NCI-H2081 (cell line): ENCODE data around the gene DLG4.
"Not testable (repeated sequence)": the region's sequence is repeated elsewhere in the genome, so short reads cannot be mapped to it uniquely, and the experiment has no call there.

Experiments
- DNase-seq, 2 experiments: peaks; one replicate each; lab custom pipeline; 2025; lab: John Stamatoyannopoulos, UW

Gene DLG4

DNA sequence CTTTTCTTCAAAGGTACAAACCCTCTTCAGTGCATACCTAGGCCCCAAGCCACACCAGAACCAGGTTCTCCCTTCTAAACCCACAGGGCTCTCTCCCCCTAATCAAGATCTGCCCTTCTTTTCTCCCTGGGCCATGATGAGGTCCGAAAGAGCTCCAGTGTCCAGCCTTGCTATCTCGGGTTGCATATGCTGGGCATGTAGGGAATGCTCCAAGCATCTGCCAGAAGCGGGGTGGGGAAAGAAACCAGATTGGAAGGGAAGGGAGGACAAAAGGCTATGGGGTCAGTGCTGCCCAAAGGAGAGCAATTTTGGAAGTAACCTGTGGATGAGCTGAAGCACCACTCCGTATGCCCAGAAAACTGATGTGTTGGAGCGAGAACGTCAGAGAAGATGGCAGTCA is 29.6 kb upstream of the DLG4 start:
- no peak for DNase-seq

DNA sequence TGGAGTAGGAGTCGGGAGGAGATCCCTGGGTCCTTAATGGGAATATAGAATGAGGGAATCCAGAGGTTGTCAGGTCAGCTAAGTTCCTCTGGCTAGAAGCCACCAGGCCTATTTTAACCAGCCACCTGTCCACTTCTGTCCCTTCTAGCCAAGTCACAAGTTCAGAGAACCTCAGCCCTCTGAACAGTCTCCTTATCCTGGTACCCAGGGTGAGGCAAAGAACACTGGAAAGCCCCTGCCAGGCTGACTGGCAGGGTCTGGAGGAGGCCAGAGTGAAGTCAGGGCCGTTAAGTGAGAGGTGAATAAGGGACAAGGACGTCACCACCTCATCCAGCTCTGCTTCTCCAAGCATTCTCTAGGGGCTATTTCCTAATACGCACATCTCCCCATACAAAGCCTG is 29.2 kb upstream of the DLG4 start:
- no peak for DNase-seq

DNA sequence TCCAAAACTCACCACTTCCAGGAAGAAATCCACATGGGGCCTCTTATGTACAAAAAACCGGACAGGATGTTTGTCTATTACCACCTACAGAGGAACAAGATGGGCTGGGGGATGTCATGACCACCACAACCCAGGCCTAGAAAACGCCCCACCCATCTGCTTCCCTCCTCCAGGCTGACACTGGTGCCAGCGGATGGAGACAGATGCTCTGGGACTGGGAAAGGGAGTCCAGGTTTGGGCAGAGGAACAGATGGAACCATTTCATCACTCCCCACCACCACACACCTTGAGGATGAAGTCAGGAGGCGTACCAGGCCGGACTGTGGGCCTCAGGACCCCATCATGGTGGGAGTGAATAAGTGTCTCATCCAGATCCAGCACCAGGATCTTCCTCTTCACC is 27.1 kb upstream of the DLG4 start:
- no peak for DNase-seq

- not testable (repeated sequence) for DNase-seq
Measured at GRCh38 chr17:7243838-7244237, 24.2 kb upstream of the DLG4 start.

DNA sequence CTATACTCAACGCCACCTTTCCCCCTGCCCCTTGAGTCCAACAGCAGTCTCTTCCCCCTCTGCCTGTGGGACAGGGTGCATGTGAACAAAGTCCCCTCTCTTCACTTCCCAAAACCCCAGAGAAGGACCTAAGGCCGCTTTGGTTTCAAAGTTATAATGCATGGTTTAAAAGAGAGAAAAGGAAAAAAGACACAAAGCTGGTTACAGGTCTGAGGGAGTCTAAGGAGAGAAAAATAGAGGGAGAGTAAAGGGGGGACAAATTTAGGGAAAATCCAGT is 23.8 kb upstream of the DLG4 start:
- DNase-seq = no peak

- peak; percentile 87 to 93 for DNase-seq
Measured at GRCh38 chr17:7242717-7243452, 23.2 kb upstream of the DLG4 start.

- DNase-seq = peak; percentile 68 to 83
Measured at GRCh38 chr17:7241783-7242716, 22.4 kb upstream of the DLG4 start, which contains the start of gene GABARAP. Gene GABARAP, minus strand, starts transcription at chr17:7242449. Its CDS starts 119 bp downstream, at chr17:7242330.

- peak in 1 of 2 experiments; percentile 33 for DNase-seq
Measured at GRCh38 chr17:7241090-7241733, 21.6 kb upstream of the DLG4 start.

DNA sequence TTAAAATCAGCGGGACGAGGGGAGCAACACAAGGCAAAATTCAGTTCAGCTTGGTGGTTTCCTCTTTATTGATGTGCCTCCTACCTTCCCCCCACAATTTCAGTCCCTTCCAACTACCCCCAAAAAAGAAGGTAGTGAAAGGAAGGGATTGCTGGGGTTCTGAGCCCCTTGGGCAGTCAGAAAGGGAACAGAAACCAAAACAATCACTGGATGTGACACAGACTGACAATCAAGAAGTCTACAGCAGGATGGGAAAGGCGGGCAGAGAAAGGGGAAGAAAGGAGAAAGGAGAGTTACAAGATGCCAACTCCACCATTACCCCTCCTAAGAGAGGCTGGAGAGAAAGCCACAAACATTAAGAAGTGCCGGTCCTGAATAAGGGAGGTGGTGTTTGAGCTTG is 20.7 kb upstream of the DLG4 start:
- DNase-seq = peak in 1 of 2 experiments; percentile 7

- DNase-seq = peak; percentile 94 to 97
Measured at GRCh38 chr17:7239091-7240027, 19.7 kb upstream of the DLG4 start, which contains the start of gene PHF23. Gene PHF23, minus strand, starts transcription at chr17:7239457. Its CDS starts 178 bp downstream, at chr17:7239279.

- no peak for DNase-seq
Measured at GRCh38 chr17:7238420-7239090, 18.9 kb upstream of the DLG4 start.

GRCh38 chr17:7237761-7238419 is 18.3 kb upstream of the DLG4 start:
- peak; percentile 34 to 65 for DNase-seq

GRCh38 chr17:7237266-7237760 is 17.7 kb upstream of the DLG4 start:
- DNase-seq = no peak

GRCh38 chr17:7236808-7237207 is 17.2 kb upstream of the DLG4 start:
- no peak for DNase-seq

DNA sequence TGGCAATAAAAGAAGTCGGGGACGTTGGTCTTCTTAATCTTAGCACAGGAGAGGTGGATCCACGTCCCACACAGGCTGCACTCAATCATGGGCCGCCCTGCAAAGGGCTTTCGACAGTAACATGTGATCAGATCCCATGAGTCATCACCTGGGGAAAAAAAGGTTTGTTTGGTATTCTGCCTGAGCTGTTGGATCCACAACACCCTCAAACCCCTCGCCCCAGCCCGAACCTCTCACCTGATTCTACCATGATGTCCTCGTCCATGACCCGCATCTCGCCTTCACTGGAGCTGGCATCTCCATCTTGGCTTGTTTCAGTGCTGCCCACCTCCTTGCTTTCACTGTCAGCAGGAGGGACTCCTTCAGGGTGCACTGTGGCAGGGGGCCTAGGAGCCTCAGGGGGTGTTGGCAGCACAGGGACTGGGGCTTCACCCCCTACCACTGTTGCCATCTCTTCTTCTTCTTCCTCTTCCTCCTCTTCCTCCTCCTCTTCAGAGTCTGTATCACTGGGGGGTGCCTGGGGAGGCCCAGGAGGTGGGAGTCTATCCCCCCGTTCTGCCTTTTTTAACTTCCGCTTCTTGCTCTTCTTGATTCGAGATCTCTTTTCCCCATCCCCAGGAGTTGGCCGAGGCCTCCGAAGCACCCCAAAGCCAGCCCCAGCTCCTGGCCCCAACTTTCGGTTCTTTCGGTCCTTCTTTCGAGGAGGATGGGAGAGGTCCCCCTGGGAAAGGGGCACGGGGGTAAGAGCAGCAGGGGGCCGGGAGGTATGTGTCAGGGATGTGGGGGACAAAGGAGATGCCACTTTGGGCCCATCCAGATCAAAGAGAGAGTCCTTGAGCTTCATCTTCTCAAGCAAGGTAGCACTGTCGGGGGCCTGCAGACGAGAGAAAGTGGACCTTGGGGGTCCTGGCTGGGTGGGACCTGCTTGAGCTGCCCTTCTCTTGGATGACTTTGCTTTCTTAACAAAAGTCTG is 16.3 kb upstream of the DLG4 start:
- no peak for DNase-seq

- peak; percentile 79 to 82 for DNase-seq
Measured at GRCh38 chr17:7234083-7234951, 14.7 kb upstream of the DLG4 start, which contains the start of gene DVL2. Gene DVL2, minus strand, starts transcription at chr17:7234517. Its CDS starts 255 bp downstream, at chr17:7234262.

- DNase-seq = no peak
Measured at GRCh38 chr17:7233701-7234082, 14.1 kb upstream of the DLG4 start.

GRCh38 chr17:7232114-7232513 is 12.5 kb upstream of the DLG4 start:
- no peak for DNase-seq
